IMR-90 (cell line): ENCODE data around the gene NELL2. TPM values are rescaled to one million over a fixed set of nuclear protein-coding genes. Genes with fewer than 3 reads are reported as not detected.

Experiments used
- ATAC-seq: fragments of 200-7000 bp; cut with Tn5 transposase; 2 replicates; pipeline ENCODE4 v1.9.1; 2020; ENCODE audit warnings: low read depth, mild to moderate bottlenecking, moderate library complexity
- BruUV-seq: library from RNA; stranded (reverse); fragments of 400-500 nt; replicated peaks from 2 replicates; lab custom pipeline; 2021; lab: Mats Ljungman, UMichigan
- CTCF ChIA-PET: fragments of 300-600 bp; formaldehyde crosslinking; extraction: SDS; loops from one replicate; lab custom pipeline; 2021; ENCODE audit warnings: antibody characterized with exemption; lab: Yijun Ruan, JAX
- POLR2A ChIA-PET: fragments of 300-600 bp; sonication (Branson Sonifier 250); formaldehyde crosslinking; loops from one replicate; lab custom pipeline; 2022; ENCODE audit warnings: antibody characterized with exemption; ENCODE audit not compliant: unreplicated experiment; lab: Charles Lee
- DNase-seq: peaks from one replicate; pipeline ENCODE4 v3.0.0; 2013
- H2AFZ ChIP-seq: replicated peaks from 2 replicates; pipeline ENCODE3; 2013; ENCODE audit warnings: low read length, mild to moderate bottlenecking; ENCODE audit not compliant: poor library complexity
- H2AK5ac ChIP-seq: 2 replicates; pipeline ENCODE4 v1.6.1; 2013; ENCODE audit warnings: low read depth, low read length, inconsistent platforms
- H2AK9ac ChIP-seq: replicated peaks from 2 replicates; pipeline ENCODE3; 2013; ENCODE audit warnings: mild to moderate bottlenecking, low read depth, low read length, moderate library complexity; ENCODE audit not compliant: poor library complexity
- H2BK120ac ChIP-seq: 2 replicates; pipeline ENCODE4 v1.6.1; 2013; ENCODE audit warnings: low read depth, low read length, inconsistent platforms
- H2BK15ac ChIP-seq: 3 replicates; pipeline ENCODE4 v1.6.1; 2013; ENCODE audit warnings: low read depth, low read length, inconsistent platforms
- H2BK20ac ChIP-seq: 2 replicates; pipeline ENCODE4 v1.6.1; 2013; ENCODE audit warnings: low read depth, mild to moderate bottlenecking, inconsistent platforms, low read length, moderate library complexity
- H2BK5ac ChIP-seq: 2 replicates; pipeline ENCODE4 v1.6.1; 2013; ENCODE audit warnings: mild to moderate bottlenecking, low read depth, low read length, inconsistent platforms; ENCODE audit not compliant: poor library complexity, severe bottlenecking
- H3K14ac ChIP-seq: replicated peaks from 2 replicates; pipeline ENCODE4 v1.6.1; 2013; ENCODE audit warnings: low read depth, low read length, inconsistent platforms
- H3K18ac ChIP-seq: 2 replicates; pipeline ENCODE4 v1.6.1; 2013; ENCODE audit warnings: low read depth, low read length, control low read depth
- H3K23ac ChIP-seq: 2 replicates; pipeline ENCODE4 v1.6.1; 2013; ENCODE audit warnings: low read depth, low read length, inconsistent platforms
- H3K27ac ChIP-seq: 2 replicates; pipeline ENCODE4 v1.5.1; 2013; ENCODE audit warnings: mild to moderate bottlenecking, control low read depth, low read length; ENCODE audit not compliant: insufficient read depth
- H3K27me3 ChIP-seq: 2 replicates; pipeline ENCODE4 v1.6.1; 2013; ENCODE audit warnings: low read length; ENCODE audit not compliant: control insufficient read depth, insufficient read depth
- H3K36me3 ChIP-seq: 2 replicates; pipeline ENCODE4 v1.6.1; 2013; ENCODE audit warnings: low read length, mixed read lengths; ENCODE audit not compliant: control insufficient read depth, insufficient read depth
- H3K4ac ChIP-seq: 2 replicates; pipeline ENCODE4 v1.6.1; 2013; ENCODE audit warnings: low read depth, low read length, inconsistent platforms
- H3K4me1 ChIP-seq: 2 replicates; pipeline ENCODE4 v1.6.1; 2013; ENCODE audit warnings: low read length, mixed read lengths; ENCODE audit not compliant: control insufficient read depth, insufficient read depth
- H3K4me2 ChIP-seq: 2 replicates; pipeline ENCODE4 v1.6.1; 2013; ENCODE audit warnings: low read depth, mild to moderate bottlenecking, control low read depth, low read length, moderate library complexity
- H3K4me3 ChIP-seq: 2 replicates; pipeline ENCODE4 v1.5.1; 2013; ENCODE audit warnings: low read depth, mild to moderate bottlenecking, control low read depth, low read length, moderate library complexity; ENCODE audit not compliant: insufficient read depth
- H3K56ac ChIP-seq: 2 replicates; pipeline ENCODE4 v1.6.1; 2013; ENCODE audit warnings: low read length, inconsistent platforms; ENCODE audit not compliant: insufficient read depth; ENCODE audit errors: extremely low read depth
- H3K79me1 ChIP-seq, 2 experiments: 2 replicates each; pipeline ENCODE4 v1.6.1; 2013; ENCODE audit warnings: low read length in 2 of 2, inconsistent platforms in 1 of 2, low read depth in 1 of 2
- H3K9ac ChIP-seq: 2 replicates; pipeline ENCODE4 v1.6.1; 2013; ENCODE audit warnings: low read depth, low read length, control low read depth
- H3K9me1 ChIP-seq: 2 replicates; pipeline ENCODE4 v1.6.1; 2013; ENCODE audit warnings: low read length, inconsistent platforms; ENCODE audit not compliant: insufficient read depth
- H3K9me3 ChIP-seq: 2 replicates; pipeline ENCODE4 v1.6.1; 2013; ENCODE audit warnings: low read length; ENCODE audit not compliant: control insufficient read depth, insufficient read depth
- H4K20me1 ChIP-seq: 2 replicates; pipeline ENCODE4 v1.6.1; 2013; ENCODE audit warnings: low read length, inconsistent platforms; ENCODE audit not compliant: insufficient read depth
- H4K5ac ChIP-seq: 2 replicates; pipeline ENCODE4 v1.6.1; 2013; ENCODE audit warnings: mild to moderate bottlenecking, low read depth, low read length, control low read depth
- H4K8ac ChIP-seq, 2 experiments: 2 replicates each; pipeline ENCODE4 v1.6.1; 2013; ENCODE audit warnings: low read depth in 2 of 2, low read length in 2 of 2, control low read depth in 1 of 2, inconsistent platforms in 1 of 2
- H4K91ac ChIP-seq: 2 replicates; pipeline ENCODE4 v1.6.1; 2013; ENCODE audit warnings: low read depth, low read length, inconsistent platforms; ENCODE audit not compliant: insufficient read depth
- BHLHE40 ChIP-seq: fragments of 150-350 bp; IDR thresholded peaks from 2 replicates; pipeline ENCODE4 v1.6.1; 2016; ENCODE audit warnings: mild to moderate bottlenecking, low read depth, low read length
- CEBPB ChIP-seq: IDR thresholded peaks from 2 replicates; pipeline ENCODE4 v1.6.1; 2012; ENCODE audit warnings: low read depth, low read length, improper control_type of control experiment
- CHD1 ChIP-seq: IDR thresholded peaks from 2 replicates; pipeline ENCODE4 v1.6.1; 2012; ENCODE audit warnings: low read depth, low read length, improper control_type of control experiment
- FOS ChIP-seq: fragments of 150-350 bp; IDR thresholded peaks from 2 replicates; pipeline ENCODE4 v1.6.1; 2016; ENCODE audit warnings: low read depth, low read length
- MAFK ChIP-seq: IDR thresholded peaks from 2 replicates; pipeline ENCODE4 v1.6.1; 2012; ENCODE audit warnings: low read depth, low read length, improper control_type of control experiment
- MAZ ChIP-seq: IDR thresholded peaks from 2 replicates; pipeline ENCODE4 v1.6.1; 2012; ENCODE audit warnings: low read depth, mild to moderate bottlenecking, low read length, improper control_type of control experiment, moderate library complexity, borderline replicate concordance
- MXI1 ChIP-seq: IDR thresholded peaks from 2 replicates; pipeline ENCODE4 v1.6.1; 2012; ENCODE audit warnings: low read depth, mild to moderate bottlenecking, low read length, moderate library complexity, borderline replicate concordance
- NFE2L2 ChIP-seq: fragments of 150-350 bp; IDR thresholded peaks from 2 replicates; pipeline ENCODE4 v1.6.1; 2016; ENCODE audit warnings: low read depth, mild to moderate bottlenecking, low read length
- RAD21 ChIP-seq: IDR thresholded peaks from 2 replicates; pipeline ENCODE4 v1.6.1; 2012; ENCODE audit warnings: low read length, improper control_type of control experiment
- RCOR1 ChIP-seq: IDR thresholded peaks from 2 replicates; pipeline ENCODE4 v1.6.1; 2012; ENCODE audit warnings: mild to moderate bottlenecking, low read length, improper control_type of control experiment; ENCODE audit not compliant: insufficient replicate concordance
- SMC3 ChIP-seq: fragments of 150-350 bp; IDR thresholded peaks from 2 replicates; pipeline ENCODE4 v1.6.1; 2016; ENCODE audit warnings: low read depth, mild to moderate bottlenecking, antibody characterized with exemption, low read length, moderate library complexity
- WGBS, 2 experiments: methylation state at CpG; one replicate each; pipeline versions ENCODE4 v1.1.5 to v1.1.7; 2013; ENCODE audit warnings: missing lambda C conversion rate in 2 of 2; ENCODE audit not compliant: insufficient read length in 1 of 2; ENCODE audit errors: extremely low coverage in 2 of 2; 5-methylcytosine and 5-hydroxymethylcytosine counted together
- dilution Hi-C: fragments of 300-500 bp; cut with HindIII; formaldehyde crosslinking; loops from one replicate; pipeline ENCODE4 v1.14.3; 2018; ENCODE audit warnings: low sequenced_read_pairs; ENCODE audit not compliant: unreplicated experiment
- in situ Hi-C: fragments of 300-500 bp; cut with MboI; formaldehyde crosslinking; loops from 3 replicates; pipeline ENCODE4 v1.14.3; 2019; ENCODE audit warnings: low sequenced_read_pairs, inconsistent platforms, mixed read lengths
- intact Hi-C: fragments of 100-400 bp; cut with micrococcal nuclease; formaldehyde crosslinking; loops from 2 replicates; pipeline ENCODE4 v1.10.0; 2022
- polyA plus RNA-seq, 3 experiments: library from polyadenylated mRNA; depleted of rRNA; stranded (reverse); fragments of >200 nt; gene quantifications; 2 replicates each; pipeline ENCODE4 v1.2.3, GENCODE V29; 2012; ENCODE audit warnings: low replicate concordance in 1 of 3
- total RNA-seq: library from RNA; depleted of rRNA; stranded (reverse); fragments of >200 nt; gene quantifications from 2 replicates; pipeline ENCODE4 v1.2.3, GENCODE V29; 2012
- TF ChIP-seq, protein P1 (sequence below): conservative IDR thresholded peaks from 2 replicates; pipeline ENCODE4 v1.5.1; 2012; ENCODE audit warnings: mild to moderate bottlenecking, low read depth, low read length, improper control_type of control experiment
- TF ChIP-seq, protein P2 (sequence below): fragments of 150-350 bp; IDR thresholded peaks from 2 replicates; pipeline ENCODE4 v1.6.1; 2016; ENCODE audit warnings: low read depth, mild to moderate bottlenecking, low read length, moderate library complexity, borderline replicate concordance
- TF ChIP-seq, protein P3 (sequence below): fragments of 150-350 bp; IDR thresholded peaks from 2 replicates; pipeline ENCODE4 v1.6.1; 2017; ENCODE audit warnings: mild to moderate bottlenecking, antibody characterized with exemption, low read length, low read depth

NELL2 gene
- total and polyA plus RNA-seq, 2 of the 4 experiments (the other 2 are of a cell fraction): 0.18 to 0.26 TPM

DNA sequence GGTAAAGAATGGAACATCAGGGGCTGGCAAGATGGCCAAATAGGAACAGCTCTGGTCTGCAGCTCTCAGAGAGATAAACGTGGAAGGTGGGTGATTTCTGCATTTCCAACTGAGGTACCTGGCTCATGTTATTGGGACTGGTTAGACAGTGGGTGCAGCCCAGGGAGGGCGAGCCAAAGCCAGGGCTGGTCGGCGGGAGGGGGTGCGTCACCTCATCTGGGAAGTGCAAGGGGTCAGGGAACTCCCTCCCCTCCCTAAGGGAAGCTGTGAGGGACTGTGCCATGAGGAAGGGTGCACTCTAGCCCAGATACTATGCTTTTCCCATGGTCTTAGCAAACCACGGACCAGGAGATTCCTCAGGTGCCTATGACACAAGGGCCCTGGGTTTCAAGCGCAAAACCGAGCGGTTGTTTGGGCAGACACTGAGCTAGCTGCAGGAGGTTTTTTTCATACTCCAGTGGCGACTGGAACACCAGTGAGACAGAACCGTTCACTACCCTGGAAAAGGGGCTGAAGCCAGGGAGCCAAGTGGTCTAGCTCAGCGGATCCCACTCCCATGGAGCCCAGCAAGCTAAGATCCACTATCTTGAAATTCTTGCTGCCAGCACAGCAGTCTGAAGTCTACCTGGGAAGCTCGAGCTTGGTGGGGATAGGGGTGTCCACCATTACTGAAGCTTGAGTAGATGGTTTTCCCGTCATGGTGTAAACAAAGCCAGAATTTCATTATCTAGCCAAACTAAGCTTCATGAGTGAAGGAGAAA is 317.6 kb downstream of the NELL2 start:
- no peak overlapping the region for H3K4me2 ChIP-seq
- no peaks in the 10 kb centered on the region for H3K9me3 ChIP-seq
- H4K20me1 ChIP-seq: no peaks in the 10 kb centered on the region
- intact Hi-C loops (no loop called here), in situ Hi-C loops (no loop called here), dilution Hi-C loops (no loop called here)
- TF ChIP-seq, protein P1, sequence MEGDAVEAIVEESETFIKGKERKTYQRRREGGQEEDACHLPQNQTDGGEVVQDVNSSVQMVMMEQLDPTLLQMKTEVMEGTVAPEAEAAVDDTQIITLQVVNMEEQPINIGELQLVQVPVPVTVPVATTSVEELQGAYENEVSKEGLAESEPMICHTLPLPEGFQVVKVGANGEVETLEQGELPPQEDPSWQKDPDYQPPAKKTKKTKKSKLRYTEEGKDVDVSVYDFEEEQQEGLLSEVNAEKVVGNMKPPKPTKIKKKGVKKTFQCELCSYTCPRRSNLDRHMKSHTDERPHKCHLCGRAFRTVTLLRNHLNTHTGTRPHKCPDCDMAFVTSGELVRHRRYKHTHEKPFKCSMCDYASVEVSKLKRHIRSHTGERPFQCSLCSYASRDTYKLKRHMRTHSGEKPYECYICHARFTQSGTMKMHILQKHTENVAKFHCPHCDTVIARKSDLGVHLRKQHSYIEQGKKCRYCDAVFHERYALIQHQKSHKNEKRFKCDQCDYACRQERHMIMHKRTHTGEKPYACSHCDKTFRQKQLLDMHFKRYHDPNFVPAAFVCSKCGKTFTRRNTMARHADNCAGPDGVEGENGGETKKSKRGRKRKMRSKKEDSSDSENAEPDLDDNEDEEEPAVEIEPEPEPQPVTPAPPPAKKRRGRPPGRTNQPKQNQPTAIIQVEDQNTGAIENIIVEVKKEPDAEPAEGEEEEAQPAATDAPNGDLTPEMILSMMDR: no peak
- no peak for TF ChIP-seq SMC3
- TF ChIP-seq, protein P2, sequence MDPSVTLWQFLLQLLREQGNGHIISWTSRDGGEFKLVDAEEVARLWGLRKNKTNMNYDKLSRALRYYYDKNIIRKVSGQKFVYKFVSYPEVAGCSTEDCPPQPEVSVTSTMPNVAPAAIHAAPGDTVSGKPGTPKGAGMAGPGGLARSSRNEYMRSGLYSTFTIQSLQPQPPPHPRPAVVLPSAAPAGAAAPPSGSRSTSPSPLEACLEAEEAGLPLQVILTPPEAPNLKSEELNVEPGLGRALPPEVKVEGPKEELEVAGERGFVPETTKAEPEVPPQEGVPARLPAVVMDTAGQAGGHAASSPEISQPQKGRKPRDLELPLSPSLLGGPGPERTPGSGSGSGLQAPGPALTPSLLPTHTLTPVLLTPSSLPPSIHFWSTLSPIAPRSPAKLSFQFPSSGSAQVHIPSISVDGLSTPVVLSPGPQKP: no peak
- no peak for TF ChIP-seq MXI1
- TF ChIP-seq RAD21: no peak
- no peak for TF ChIP-seq FOS
- no peak for TF ChIP-seq CHD1
- TF ChIP-seq NFE2L2: no peak
- TF ChIP-seq, protein P3, sequence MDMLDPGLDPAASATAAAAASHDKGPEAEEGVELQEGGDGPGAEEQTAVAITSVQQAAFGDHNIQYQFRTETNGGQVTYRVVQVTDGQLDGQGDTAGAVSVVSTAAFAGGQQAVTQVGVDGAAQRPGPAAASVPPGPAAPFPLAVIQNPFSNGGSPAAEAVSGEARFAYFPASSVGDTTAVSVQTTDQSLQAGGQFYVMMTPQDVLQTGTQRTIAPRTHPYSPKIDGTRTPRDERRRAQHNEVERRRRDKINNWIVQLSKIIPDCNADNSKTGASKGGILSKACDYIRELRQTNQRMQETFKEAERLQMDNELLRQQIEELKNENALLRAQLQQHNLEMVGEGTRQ: no peak
- no peak for TF ChIP-seq MAZ
- TF ChIP-seq MAFK: no peak
- TF ChIP-seq RCOR1: no peak
- TF ChIP-seq BHLHE40: no peak
- TF ChIP-seq CEBPB: no peak
- ChIA-PET CTCF (no interaction called here), POLR2A (no interaction called here)
- no peaks in the 10 kb centered on the region for H3K4me1 ChIP-seq
- H3K56ac ChIP-seq: no peak overlapping the region
- WGBS, 2 experiments: no CpG with 5 or more reads among the region's 14 CpGs
- H3K27ac ChIP-seq: no peak overlapping the region
- BruUV-seq: no TSS peak
- no peak overlapping the region for H2BK120ac ChIP-seq
- H3K23ac ChIP-seq: no peak overlapping the region
- H3K9me1 ChIP-seq: no peaks in the 10 kb centered on the region
- no peak overlapping the region for H2BK5ac ChIP-seq
- no peak overlapping the region for H3K4me3 ChIP-seq
- H4K8ac ChIP-seq: no peak overlapping the region
- H2BK15ac ChIP-seq: no peak overlapping the region
- no peak overlapping the region for H3K14ac ChIP-seq
- H3K18ac ChIP-seq: no peak overlapping the region
- H4K91ac ChIP-seq: no peak overlapping the region
- no peak overlapping the region for H2AK5ac ChIP-seq
- no peak overlapping the region for H2BK20ac ChIP-seq
- no peak overlapping the region for H3K4ac ChIP-seq
- H4K5ac ChIP-seq: no peak overlapping the region
- H2AFZ ChIP-seq: no peak overlapping the region
- H2AK9ac ChIP-seq: no peak overlapping the region
- H3K36me3 ChIP-seq: no peaks in the 10 kb centered on the region
- DNase-seq (no peak), ATAC-seq (no peak)
- H3K27me3 ChIP-seq: no peaks in the 10 kb centered on the region
- no peak overlapping the region for H3K9ac ChIP-seq
- H3K79me1 ChIP-seq: no peaks in the 10 kb centered on the region
